ENCODE data around the gene LUC7L.
"Not testable (repeated sequence)": the region's sequence is repeated elsewhere in the genome, so short reads cannot be mapped to it uniquely, and the experiment has no call there.

LUC7L gene

DNA sequence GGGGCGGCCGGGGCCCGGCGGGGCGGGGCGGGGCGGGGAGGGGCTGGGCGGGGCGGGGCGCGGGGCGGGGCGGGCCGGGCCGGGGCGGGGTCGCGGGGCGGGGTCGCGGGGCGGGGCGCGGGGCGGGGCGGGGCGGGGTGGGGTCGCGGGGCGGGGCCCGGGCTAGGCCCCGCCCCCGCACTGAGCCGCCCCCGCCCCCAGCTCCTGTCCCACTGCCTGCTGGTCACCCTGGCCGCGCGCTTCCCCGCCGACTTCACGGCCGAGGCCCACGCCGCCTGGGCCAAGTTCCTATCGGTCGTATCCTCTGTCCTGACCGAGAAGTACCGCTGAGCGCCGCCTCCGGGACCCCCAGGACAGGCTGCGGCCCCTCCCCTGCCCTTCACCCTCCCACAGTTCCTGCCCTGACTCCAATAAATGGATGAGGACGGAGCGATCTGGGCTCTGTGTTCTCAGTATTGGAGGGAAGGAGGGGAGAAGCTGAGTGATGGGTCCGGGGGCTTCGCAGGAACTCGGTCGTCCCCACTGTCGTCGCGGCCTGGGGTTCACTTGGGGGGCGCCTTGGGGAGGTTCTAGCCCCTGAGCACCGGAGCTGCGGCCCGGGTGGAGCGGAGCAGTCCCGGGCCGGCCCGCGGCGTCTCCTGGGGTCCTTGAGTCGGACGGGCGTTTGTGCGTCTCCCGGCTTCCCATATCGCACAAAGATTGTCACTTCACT is 64.3 kb downstream of the LUC7L start:
- no peak for DNase-seq

DNA sequence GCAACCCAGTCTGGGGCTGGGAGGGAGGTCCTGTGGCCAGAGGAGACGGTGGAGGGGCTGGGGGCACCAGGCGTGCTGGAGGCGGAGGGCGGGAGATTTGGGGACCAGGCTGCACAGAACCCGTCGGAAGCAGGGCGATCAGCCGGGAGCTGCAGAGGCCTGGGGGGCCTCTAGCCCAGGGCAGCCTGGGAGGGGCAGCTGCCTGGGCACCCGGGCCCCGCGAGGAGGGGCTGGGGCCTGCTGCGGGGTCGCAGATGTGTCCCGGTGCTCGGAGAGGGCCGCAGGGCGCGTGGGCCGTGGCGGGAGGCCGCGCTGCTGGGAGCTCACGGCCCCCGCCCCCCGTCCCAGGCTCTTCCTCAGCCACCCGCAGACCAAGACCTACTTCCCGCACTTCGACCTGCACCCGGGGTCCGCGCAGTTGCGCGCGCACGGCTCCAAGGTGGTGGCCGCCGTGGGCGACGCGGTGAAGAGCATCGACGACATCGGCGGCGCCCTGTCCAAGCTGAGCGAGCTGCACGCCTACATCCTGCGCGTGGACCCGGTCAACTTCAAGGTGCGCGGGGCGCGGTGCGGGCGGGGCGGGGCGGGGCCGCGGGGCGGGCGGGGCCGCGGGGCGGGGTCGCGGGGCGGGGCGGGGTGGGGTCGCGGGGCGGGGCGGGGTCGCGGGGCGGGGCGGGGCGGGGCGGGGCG is 65.0 kb downstream of the LUC7L start:
- DNase-seq = not testable (repeated sequence)

DNA sequence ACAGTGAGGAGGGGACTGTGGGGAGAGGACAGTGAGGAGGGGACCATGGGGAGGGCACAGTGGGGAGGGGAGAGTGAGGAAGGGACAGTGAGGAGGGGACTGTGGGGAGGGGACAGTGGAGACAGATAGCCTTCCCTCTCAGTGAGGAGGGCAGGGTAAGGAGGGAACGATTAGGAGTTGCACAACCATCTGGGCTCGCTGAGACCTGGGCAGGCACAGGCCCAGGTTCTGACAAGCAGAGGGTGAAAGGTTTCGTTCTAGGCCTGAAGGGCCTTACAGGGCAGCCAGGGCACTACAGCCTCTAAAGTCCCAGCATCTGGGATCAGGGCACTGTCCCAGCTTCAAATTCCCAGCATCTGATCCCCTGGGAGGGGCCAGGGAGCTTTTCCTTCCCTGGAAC is 65.6 kb downstream of the LUC7L start:
- not testable (repeated sequence) for DNase-seq

DNA sequence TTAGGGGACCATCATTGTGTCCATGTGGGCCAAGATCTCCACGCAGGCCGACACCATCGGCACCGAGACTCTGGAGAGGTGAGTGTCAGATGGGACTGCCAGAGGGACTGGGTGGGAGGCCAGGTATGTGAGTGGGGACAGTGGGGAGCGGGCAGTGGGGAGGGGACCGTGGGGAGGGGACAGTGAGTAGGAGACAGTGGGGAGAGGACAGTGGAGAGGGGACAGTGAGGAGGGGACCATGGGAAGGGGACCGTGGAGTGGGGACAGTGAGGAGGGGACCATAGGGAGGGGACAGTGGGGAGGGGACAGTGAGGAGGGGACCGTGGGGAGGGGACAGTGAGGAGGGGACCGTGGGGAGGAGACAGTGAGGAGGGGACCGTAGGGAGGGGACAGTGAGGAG is 66.1 kb downstream of the LUC7L start:
- not testable (repeated sequence) for DNase-seq

DNA sequence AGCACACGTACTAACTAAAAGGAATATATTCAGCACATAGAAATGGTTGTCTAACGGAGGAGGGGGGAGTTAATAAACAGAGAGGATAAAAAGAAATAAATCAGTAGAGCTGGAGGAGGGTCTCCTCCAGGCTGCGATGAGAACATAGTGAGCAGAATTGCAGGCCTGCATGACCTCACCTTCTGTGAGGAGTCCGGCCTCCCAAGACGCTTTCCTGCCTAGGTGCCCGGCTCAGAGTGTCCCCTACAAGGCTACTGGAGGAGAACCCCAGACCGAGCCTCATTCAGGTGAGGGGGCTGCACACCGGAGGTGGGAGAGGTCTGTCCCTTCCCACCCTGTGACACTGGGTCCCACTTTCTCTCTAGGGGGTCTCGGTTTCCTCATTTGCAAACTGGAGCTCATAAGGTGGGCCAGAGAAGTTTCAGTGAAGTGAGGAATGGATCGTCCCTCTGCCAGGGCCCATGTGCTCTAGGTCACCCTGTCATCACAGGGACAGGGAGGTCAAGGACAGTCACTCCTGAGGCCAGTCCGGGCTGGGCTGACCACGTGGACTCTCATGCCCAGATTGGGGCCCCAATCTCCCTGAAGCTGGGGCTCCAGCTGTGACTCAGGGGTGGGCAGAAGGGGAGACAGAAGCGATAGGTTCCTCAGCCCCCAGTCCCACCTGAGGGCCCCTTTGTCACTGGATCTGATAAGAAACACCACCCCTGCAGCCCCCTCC is 66.8 kb downstream of the LUC7L start:
- no peak for DNase-seq

GRCh38 chr16:160691-161190 is 68.5 kb downstream of the LUC7L start:
- DNase-seq = no peak

DNA sequence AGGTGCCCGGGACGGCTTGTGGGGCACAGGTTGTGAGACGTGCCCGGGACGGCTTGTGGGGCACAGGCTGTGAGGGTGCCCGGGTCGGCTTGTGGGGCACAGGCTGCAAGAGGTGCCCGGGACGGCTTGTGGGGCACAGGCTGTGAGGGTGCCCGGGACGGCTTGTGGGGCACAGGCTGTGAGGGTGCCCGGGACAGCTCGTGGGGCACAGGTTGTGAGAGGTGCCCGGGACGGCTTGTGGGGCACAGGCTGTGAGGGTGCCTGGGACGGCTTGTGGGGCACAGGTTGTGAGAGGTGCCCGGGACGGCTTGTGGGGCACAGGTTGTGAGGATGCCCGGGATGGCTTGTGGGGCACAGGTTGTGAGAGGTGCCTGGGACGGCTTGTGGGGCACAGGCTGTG is 69.0 kb downstream of the LUC7L start:
- not testable (repeated sequence) for DNase-seq

DNA sequence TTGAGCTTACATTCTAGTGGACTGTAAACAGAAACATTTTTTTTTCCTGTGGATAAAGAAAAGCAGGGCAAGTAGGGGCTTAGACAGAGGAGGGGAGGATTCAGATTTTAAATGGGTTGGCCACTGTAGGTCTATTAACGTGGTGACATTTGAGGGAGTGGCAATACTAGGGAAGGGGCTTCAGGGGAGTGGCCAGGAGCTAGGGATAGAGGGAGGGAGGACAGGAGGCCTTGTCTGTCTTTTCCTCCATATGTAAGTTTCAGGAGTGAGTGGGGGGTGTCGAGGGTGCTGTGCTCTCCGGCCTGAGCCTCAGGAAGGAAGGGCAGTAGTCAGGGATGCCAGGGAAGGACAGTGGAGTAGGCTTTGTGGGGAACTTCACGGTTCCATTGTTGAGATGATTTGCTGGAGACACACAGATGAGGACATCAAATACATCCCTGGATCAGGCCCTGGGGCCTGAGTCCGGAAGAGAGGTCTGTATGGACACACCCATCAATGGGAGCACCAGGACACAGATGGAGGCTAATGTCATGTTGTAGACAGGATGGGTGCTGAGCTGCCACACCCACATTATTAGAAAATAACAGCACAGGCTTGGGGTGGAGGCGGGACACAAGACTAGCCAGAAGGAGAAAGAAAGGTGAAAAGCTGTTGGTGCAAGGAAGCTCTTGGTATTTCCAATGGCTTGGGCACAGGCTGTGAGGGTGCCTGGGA is 70.0 kb downstream of the LUC7L start:
- no peak for DNase-seq

DNA sequence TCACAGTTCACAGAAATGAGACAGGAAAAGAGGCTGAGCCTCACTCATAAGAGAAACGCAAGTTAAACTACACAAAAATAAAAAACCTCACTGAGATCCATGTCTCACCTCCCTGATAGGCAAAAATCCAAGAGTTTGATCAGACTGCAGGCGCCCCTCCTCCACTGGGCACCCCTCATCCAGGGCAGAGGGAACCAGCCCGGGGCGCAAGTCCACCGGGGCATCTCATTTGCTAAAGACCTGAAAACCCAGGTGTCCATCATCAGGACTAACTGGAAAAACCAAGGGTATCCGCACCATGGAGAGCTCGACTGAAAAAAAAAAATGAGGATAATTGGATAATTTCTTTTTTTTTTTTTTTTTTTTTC is 74.2 kb downstream of the LUC7L start:
- no peak for DNase-seq

- peak; percentile 10 for DNase-seq
Measured at GRCh38 chr16:154217-155030, 74.8 kb downstream of the LUC7L start.

- DNase-seq = not testable (repeated sequence)
Measured at GRCh38 chr16:153550-154216, 75.6 kb downstream of the LUC7L start.

DNA sequence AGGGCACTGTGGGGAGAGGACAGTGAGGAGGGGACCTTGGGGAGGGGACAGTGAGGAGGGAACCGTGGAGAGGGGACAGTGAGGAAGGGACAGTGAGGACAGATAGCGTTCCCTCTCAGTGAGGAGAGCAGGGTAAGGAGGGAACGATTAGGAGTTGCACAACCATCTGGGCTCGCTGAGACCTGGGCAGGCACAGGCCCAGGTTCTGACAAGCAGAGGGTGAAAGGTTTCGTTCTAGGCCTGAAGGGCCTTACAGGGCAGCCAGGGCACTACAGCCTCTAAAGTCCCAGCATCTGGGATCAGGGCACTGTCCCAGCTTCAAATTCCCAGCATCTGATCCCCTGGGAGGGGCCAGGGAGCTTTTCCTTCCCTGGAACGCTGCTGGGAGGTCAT is 76.1 kb downstream of the LUC7L start:
- DNase-seq = not testable (repeated sequence)

- no peak for DNase-seq
Measured at GRCh38 chr16:152141-153128, 76.8 kb downstream of the LUC7L start, which contains the start of gene HBZ. HBZ (plus strand) TSS chr16:152644; CDS start chr16:152910, 266 bp downstream.

- no peak for DNase-seq
Measured at GRCh38 chr16:149024-149660, 80.1 kb downstream of the LUC7L start.

DNA sequence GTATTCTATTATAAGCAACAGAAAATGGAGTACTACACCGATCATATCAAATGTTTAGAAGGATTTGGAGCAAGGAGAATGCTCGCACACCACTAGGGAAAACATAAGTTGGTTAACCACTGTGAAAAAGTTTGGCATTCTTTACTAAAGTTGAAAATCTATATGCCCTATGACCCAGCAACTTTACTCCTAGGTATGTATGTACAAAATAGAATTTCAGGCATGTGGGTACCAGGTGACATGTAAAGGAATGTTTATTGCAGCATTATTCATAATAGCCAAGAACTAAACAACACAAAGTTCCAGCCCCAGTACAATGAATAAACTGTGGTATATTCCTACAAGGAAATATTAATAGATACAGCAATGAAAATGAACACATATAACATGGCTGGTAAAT is 82.6 kb downstream of the LUC7L start:
- no peak for DNase-seq

GRCh38 chr16:144797-145252 is 84.4 kb downstream of the LUC7L start:
- no peak for DNase-seq

- no peak for DNase-seq
Measured at GRCh38 chr16:143456-143855, 85.8 kb downstream of the LUC7L start.

DNA sequence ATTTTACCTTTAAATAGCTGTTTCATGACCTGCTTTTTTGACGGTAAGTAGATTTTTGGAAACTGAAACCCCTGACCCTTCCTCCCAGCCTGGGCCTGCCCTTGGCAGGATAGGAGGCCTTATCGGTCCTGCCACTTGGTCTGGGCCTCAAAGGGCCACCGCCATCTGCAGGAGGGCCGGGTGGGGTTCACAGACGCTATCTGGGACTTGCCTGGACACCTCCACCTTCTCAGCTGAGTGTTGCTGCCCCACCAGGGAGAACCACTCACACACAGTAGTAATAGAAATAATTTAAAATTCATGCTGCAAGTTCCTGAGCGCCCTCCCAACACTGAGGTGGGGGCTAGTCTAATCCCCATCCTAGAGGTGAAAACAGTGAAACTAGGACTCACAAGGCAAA is 86.2 kb downstream of the LUC7L start:
- no peak for DNase-seq

GRCh38 chr16:142405-142967 is 86.8 kb downstream of the LUC7L start:
- no peak for DNase-seq

Data from fibroblast of skin of abdomen (primary cell).